Esophagus muscularis mucosa (tissue), 4 donors: ENCODE measurements around the gene ZNF83.
"Not testable (repeated sequence)": the region's sequence is repeated elsewhere in the genome, so short reads cannot be mapped to it uniquely, and the experiment has no call there.

Source experiments
- EP300 ChIP-seq: sonication (generic); formaldehyde crosslinking; IDR thresholded peaks from one replicate; pipeline ENCODE4 v1.6.1; 2017; ENCODE audit warnings: antibody characterized with exemption
- POLR2A ChIP-seq: fragments of 450-650 bp; IDR thresholded peaks from one replicate; pipeline ENCODE4 v1.6.1; 2017; ENCODE audit warnings: antibody characterized with exemption, moderate library complexity, mild to moderate bottlenecking, low read depth
- TF ChIP-seq, protein P1 (sequence below), 3 experiments: fragments of 200-600 bp in 2 of 3; fragments of 450-650 bp in 1 of 3; sonication (generic) in 2 of 3; IDR thresholded peaks; one replicate each; pipeline ENCODE4 v1.5.1; 2017 to 2019; ENCODE audit warnings: antibody characterized with exemption in 3 of 3, mild to moderate bottlenecking in 2 of 3, moderate library complexity in 1 of 3

DNA sequence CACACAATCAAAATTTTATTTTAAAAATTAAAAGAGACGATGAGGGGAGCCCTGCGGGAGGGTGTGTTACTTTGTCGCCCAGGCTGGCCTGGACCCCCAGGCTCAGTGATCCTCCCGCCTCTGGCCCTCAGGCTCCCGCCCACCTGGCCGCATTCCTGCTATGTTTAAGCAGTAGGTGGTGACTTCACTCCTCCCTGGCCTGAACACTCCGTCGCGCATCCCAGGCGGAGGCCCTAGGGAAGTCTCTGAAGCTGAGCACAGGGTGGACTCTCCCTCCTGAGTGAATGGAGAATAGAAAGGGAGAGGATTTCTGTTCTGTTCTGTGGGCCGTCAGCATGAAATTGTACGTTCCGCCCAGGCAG, 68.5 kb downstream of the ZNF83 start:
- TF ChIP-seq, protein P1, sequence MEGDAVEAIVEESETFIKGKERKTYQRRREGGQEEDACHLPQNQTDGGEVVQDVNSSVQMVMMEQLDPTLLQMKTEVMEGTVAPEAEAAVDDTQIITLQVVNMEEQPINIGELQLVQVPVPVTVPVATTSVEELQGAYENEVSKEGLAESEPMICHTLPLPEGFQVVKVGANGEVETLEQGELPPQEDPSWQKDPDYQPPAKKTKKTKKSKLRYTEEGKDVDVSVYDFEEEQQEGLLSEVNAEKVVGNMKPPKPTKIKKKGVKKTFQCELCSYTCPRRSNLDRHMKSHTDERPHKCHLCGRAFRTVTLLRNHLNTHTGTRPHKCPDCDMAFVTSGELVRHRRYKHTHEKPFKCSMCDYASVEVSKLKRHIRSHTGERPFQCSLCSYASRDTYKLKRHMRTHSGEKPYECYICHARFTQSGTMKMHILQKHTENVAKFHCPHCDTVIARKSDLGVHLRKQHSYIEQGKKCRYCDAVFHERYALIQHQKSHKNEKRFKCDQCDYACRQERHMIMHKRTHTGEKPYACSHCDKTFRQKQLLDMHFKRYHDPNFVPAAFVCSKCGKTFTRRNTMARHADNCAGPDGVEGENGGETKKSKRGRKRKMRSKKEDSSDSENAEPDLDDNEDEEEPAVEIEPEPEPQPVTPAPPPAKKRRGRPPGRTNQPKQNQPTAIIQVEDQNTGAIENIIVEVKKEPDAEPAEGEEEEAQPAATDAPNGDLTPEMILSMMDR (IDR thresholded peaks at IDR 0.05): not testable (repeated sequence)
- not testable (repeated sequence) for TF ChIP-seq POLR2A, EP300
